HepG2 (cell line): ENCODE data around the gene ENO3. TPM values are rescaled to one million over a fixed set of nuclear protein-coding genes. Genes with fewer than 3 reads are reported as not detected.

Experiments
- BRCA1 ChIP-seq: sonication (generic); formaldehyde crosslinking; IDR thresholded peaks from 2 replicates; pipeline ENCODE4 v1.4.0; 2020; ENCODE audit warnings: missing genetic modification reagents
- HCFC1 ChIP-seq: fragments of 150-350 bp; IDR thresholded peaks from 2 replicates; pipeline ENCODE4 v1.6.1; 2014; ENCODE audit warnings: low read depth, low read length
- HOXA7 ChIP-seq: sonication (generic); formaldehyde crosslinking; IDR thresholded peaks from 2 replicates; pipeline ENCODE4 v1.8.1; 2022; ENCODE audit warnings: mild to moderate bottlenecking, missing genetic modification reagents, moderate library complexity
- NFYB ChIP-seq: sonication (generic); formaldehyde crosslinking; IDR thresholded peaks from 2 replicates; pipeline ENCODE4 v1.4.0; 2020; ENCODE audit warnings: missing genetic modification reagents
- PPARG ChIP-seq: conservative IDR thresholded peaks from 2 replicates; pipeline ENCODE4 v1.6.1; 2016; ENCODE audit warnings: missing biosample characterization, missing genetic modification reagents
- PRPF4 ChIP-seq: fragments of 200-400 bp; formaldehyde crosslinking; IDR thresholded peaks from 2 replicates; pipeline ENCODE4 v1.6.1; 2016; ENCODE audit warnings: low read length, low read depth; ENCODE audit not compliant: poor library complexity, severe bottlenecking
- RBM22 ChIP-seq: fragments of 200-400 bp; formaldehyde crosslinking; optimal IDR thresholded peaks from 2 replicates; pipeline ENCODE3; 2017; ENCODE audit warnings: mild to moderate bottlenecking, low read length, moderate library complexity
- TRAFD1 ChIP-seq: sonication (generic); formaldehyde crosslinking; IDR thresholded peaks from 2 replicates; pipeline ENCODE4 v1.5.1; 2020; ENCODE audit warnings: missing genetic modification reagents, mild to moderate bottlenecking, borderline replicate concordance
- ZHX1 ChIP-seq: sonication (generic); formaldehyde crosslinking; IDR thresholded peaks from 2 replicates; pipeline ENCODE4 v1.8.1; 2022; ENCODE audit warnings: low read depth, mild to moderate bottlenecking, missing genetic modification reagents
- ZNF318 ChIP-seq: sonication (generic); formaldehyde crosslinking; IDR thresholded peaks from 2 replicates; pipeline ENCODE4 v1.4.0; 2020; ENCODE audit warnings: mild to moderate bottlenecking, missing genetic modification reagents
- ZNF597 ChIP-seq: sonication (generic); formaldehyde crosslinking; IDR thresholded peaks from 2 replicates; pipeline ENCODE4 v1.5.0; 2020; ENCODE audit warnings: missing genetic modification reagents
- polyA plus RNA-seq, 8 experiments: library from polyadenylated mRNA; depleted of rRNA in 3 of 8; stranded (reverse) in 7 of 8; unstranded in 1 of 8; fragments of >200 nt; fragmentation: Illumina TruSeq in 4 of 8; extraction: Trizol in 4 of 8; gene quantifications; 2 replicates each; pipeline versions ENCODE4 v1.2.1 to v1.2.3, GENCODE V29; 2011 to 2016; ENCODE audit warnings: low read depth in 4 of 8, missing spikeins in 1 of 8, mixed read lengths in 1 of 8; ENCODE audit not compliant: insufficient read depth in 1 of 8
- total RNA-seq, 5 experiments: library from RNA; depleted of rRNA; stranded (reverse); fragments of >200 nt; fragmentation: Illumina TruSeq; extraction: Trizol; gene quantifications; 2 replicates each; pipeline ENCODE4 v1.2.3, GENCODE V29; 2016; ENCODE audit warnings: low read depth in 1 of 5
- TF ChIP-seq, protein P1 (sequence below): sonication (generic); formaldehyde crosslinking; IDR thresholded peaks from 2 replicates; pipeline ENCODE4 v1.5.0; 2020; ENCODE audit warnings: missing genetic modification reagents, mild to moderate bottlenecking, borderline replicate concordance

Gene ENO3
- total and polyA plus RNA-seq, 2 of the 13 experiments (the other 11 are each of a cell fraction or from before 2014, with no cell fraction given), result 59.8 to 69.8 TPM

- TF ChIP-seq BRCA1 (CRISPR knock-in tag) (no peak), PRPF4 (no peak), NFYB (0 out of 2 replicates have a peak, but pooled peaks have one; percentile 10), ZHX1 (CRISPR knock-in tag) (0 out of 2 replicates have a peak, but pooled peaks have one; percentile 55), ZNF318 (CRISPR knock-in tag) (no peak), PPARG (no peak), TRAFD1 (CRISPR knock-in tag) (no peak), HCFC1 (no peak), RBM22 (peak; percentile 46), ZNF597 (CRISPR knock-in tag) (no peak), HOXA7 (CRISPR knock-in tag) (no peak)
- TF ChIP-seq, protein P1, sequence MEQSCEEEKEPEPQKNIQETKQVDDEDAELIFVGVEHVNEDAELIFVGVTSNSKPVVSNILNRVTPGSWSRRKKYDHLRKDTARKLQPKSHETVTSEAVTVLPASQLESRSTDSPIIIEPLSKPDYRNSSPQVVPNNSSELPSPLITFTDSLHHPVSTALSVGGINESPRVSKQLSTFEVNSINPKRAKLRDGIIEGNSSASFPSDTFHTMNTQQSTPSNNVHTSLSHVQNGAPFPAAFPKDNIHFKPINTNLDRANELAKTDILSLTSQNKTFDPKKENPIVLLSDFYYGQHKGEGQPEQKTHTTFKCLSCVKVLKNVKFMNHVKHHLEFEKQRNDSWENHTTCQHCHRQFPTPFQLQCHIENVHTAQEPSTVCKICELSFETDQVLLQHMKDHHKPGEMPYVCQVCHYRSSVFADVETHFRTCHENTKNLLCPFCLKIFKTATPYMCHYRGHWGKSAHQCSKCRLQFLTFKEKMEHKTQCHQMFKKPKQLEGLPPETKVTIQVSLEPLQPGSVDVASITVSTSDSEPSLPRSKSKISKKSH (CRISPR knock-in tag), result peak; percentile 58; the same call in 1 of the 2 replicates
Measured at GRCh38 chr17:4997302-4998026, 46.5 kb downstream of the ENO3 start, which contains the start of the genes INCA1 and KIF1C (continued).
